ENCODE results near the gene KAZN. TPM values are rescaled to one million over a fixed set of nuclear protein-coding genes. Genes with fewer than 3 reads are reported as not detected.
A peak's percentile ranks its signal among the peaks of the same experiment; 100 is the strongest.
"Not testable (repeated sequence)": the region's sequence is repeated elsewhere in the genome, so short reads cannot be mapped to it uniquely, and the experiment has no call there.

Gene KAZN
- polyA plus RNA-seq, 4 donors = 3.0 to 39.5 (median 4.4) TPM

- Histone ChIP-seq H3K27ac (ENCODE audit: low read depth in 1 of 3, low read length in 2 of 3) (no peak overlapping the region), H3K27me3 (ENCODE audit: control insufficient read depth in 3 of 3, insufficient read depth in 3 of 3, low read length in 3 of 3) (no peaks in the 10 kb centered on the region), H3K9me3 (ENCODE audit: control insufficient read depth in 2 of 2, insufficient read depth in 1 of 2, low read depth in 1 of 2, low read length in 1 of 2) (peaks cover 0 to 13% of the 10 kb centered on the region in 2 donors), H3K4me3 (ENCODE audit: low read depth in 1 of 3, low read length in 3 of 3) (no peak overlapping the region), H3K36me3 (ENCODE audit: control insufficient read depth in 3 of 3, insufficient read depth in 2 of 3, low read depth in 1 of 3, low read length in 3 of 3) (peaks cover 0 to 8% (median 0%) of the 10 kb centered on the region in 3 donors), H3K4me1 (ENCODE audit: control insufficient read depth in 3 of 3, insufficient read depth in 2 of 3, low read depth in 1 of 3, low read length in 2 of 3) (peaks cover 0 to 9% (median 0%) of the 10 kb centered on the region in 3 donors)
- no peak for DNase-seq
- 62 to 91% (median 89%) methylated on average over 2 of the region's 2 CpGs for WGBS, 3 donors
- FAIRE-seq = no peak
Observed at GRCh38 chr1:15134285-15134684, 535.8 kb downstream of the KAZN start.

DNA sequence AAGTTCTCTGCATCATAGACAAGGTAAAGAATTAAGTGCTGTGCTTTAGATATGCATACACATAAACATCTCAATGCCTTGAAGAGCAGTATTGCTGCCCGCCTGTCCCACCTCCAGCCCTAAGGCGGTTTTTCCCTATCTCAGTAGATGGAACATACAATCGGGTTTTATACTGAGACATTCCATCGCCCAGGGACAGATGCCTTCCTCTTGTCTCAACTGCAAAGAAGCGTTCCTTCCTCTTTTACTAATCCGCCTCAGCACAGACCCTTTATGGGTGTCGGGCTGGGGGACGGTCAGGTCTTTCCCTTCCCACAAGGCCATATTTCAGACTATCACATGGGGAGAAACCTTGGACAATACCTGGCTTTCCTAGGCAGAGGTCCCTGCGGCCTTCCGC is 537.1 kb downstream of the KAZN start:
- 76 to 86% (median 81%) methylated on average over 9 to 10 of the region's 10 CpGs for WGBS, 3 donors
- not testable (repeated sequence) for H3K4me3 ChIP-seq (ENCODE audit: low read depth in 1 of 3, low read length in 3 of 3); H3K9me3 ChIP-seq (ENCODE audit: control insufficient read depth in 2 of 2, insufficient read depth in 1 of 2, low read depth in 1 of 2, low read length in 1 of 2); H3K27ac ChIP-seq (ENCODE audit: low read depth in 1 of 3, low read length in 2 of 3); DNase-seq; H3K27me3 ChIP-seq (ENCODE audit: control insufficient read depth in 3 of 3, insufficient read depth in 3 of 3, low read length in 3 of 3); FAIRE-seq; H3K36me3 ChIP-seq (ENCODE audit: control insufficient read depth in 3 of 3, insufficient read depth in 2 of 3, low read depth in 1 of 3, low read length in 3 of 3)
- peaks cover 0 to 22% (median 0%) of the 10 kb centered on the region in 3 donors for H3K4me1 ChIP-seq (ENCODE audit: control insufficient read depth in 3 of 3, insufficient read depth in 2 of 3, low read depth in 1 of 3, low read length in 2 of 3)

DNA sequence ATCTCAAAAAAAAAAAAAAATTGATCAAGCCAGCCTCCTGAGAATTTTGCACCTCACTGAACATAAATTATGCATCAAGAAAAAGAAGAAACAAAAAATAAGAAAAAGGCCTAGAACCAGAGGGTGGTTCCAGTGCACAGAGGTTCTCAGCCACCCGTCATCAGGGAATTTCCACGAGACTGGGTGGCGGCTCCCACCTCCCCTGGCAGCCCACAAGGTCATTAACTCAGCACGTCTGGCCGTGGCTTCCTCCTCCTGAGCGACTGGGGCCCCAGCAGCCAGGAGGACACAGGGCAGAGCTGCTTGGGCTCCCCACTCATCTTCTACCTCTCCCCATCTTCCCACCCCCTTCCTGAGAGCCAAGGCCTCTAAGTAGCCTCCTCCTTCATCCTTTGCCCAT is 539.3 kb downstream of the KAZN start:
- Histone ChIP-seq H3K9me3 (ENCODE audit: control insufficient read depth in 2 of 2, insufficient read depth in 1 of 2, low read depth in 1 of 2, low read length in 1 of 2) (no peaks in the 10 kb centered on the region), H3K27ac (ENCODE audit: low read depth in 1 of 3, low read length in 2 of 3) (peak overlapping the region in 1 of 3 donors; percentile 39), H3K27me3 (ENCODE audit: control insufficient read depth in 3 of 3, insufficient read depth in 3 of 3, low read length in 3 of 3) (no peaks in the 10 kb centered on the region), H3K4me3 (ENCODE audit: low read depth in 1 of 3, low read length in 3 of 3) (no peak overlapping the region), H3K4me1 (ENCODE audit: control insufficient read depth in 3 of 3, insufficient read depth in 2 of 3, low read depth in 1 of 3, low read length in 2 of 3) (peaks cover 0 to 24% (median 0%) of the 10 kb centered on the region in 3 donors), H3K36me3 (ENCODE audit: control insufficient read depth in 3 of 3, insufficient read depth in 2 of 3, low read depth in 1 of 3, low read length in 3 of 3) (peaks cover 0 to 8% (median 0%) of the 10 kb centered on the region in 3 donors)
- DNase-seq (peak in 1 of 2 donors; percentile 49), FAIRE-seq (no peak)
- 34 to 47% (median 39%) methylated on average over 6 of the region's 6 CpGs for WGBS, 3 donors

- H3K4me3 ChIP-seq (ENCODE audit: low read depth in 1 of 3, low read length in 3 of 3) = no peak overlapping the region
- H3K9me3 ChIP-seq (ENCODE audit: control insufficient read depth in 2 of 2, insufficient read depth in 1 of 2, low read depth in 1 of 2, low read length in 1 of 2) = no peaks in the 10 kb centered on the region
- WGBS, 3 donors = 39 to 57% (median 55%) methylated on average over 15 of the region's 15 CpGs
- H3K27ac ChIP-seq (ENCODE audit: low read depth in 1 of 3, low read length in 2 of 3) = peak overlapping the region in 1 of 3 donors; percentile 48
- peaks cover 0 to 8% (median 0%) of the 10 kb centered on the region in 3 donors for H3K36me3 ChIP-seq (ENCODE audit: control insufficient read depth in 3 of 3, insufficient read depth in 2 of 3, low read depth in 1 of 3, low read length in 3 of 3)
- peaks cover 0 to 24% (median 0%) of the 10 kb centered on the region in 3 donors for H3K4me1 ChIP-seq (ENCODE audit: control insufficient read depth in 3 of 3, insufficient read depth in 2 of 3, low read depth in 1 of 3, low read length in 2 of 3)
- DNase-seq (peak; percentile 37 to 71), FAIRE-seq (no peak)
- no peaks in the 10 kb centered on the region for H3K27me3 ChIP-seq (ENCODE audit: control insufficient read depth in 3 of 3, insufficient read depth in 3 of 3, low read length in 3 of 3)
Observed at GRCh38 chr1:15139654-15140350, 541.3 kb downstream of the KAZN start.

GRCh38 chr1:15141935-15142539 is 543.6 kb downstream of the KAZN start:
- FAIRE-seq (no peak), DNase-seq (no peak)
- Histone ChIP-seq H3K9me3 (ENCODE audit: control insufficient read depth in 2 of 2, insufficient read depth in 1 of 2, low read depth in 1 of 2, low read length in 1 of 2) (no peaks in the 10 kb centered on the region), H3K36me3 (ENCODE audit: control insufficient read depth in 3 of 3, insufficient read depth in 2 of 3, low read depth in 1 of 3, low read length in 3 of 3) (peaks cover 0 to 13% (median 0%) of the 10 kb centered on the region in 3 donors), H3K27ac (ENCODE audit: low read depth in 1 of 3, low read length in 2 of 3) (no peak overlapping the region), H3K4me3 (ENCODE audit: low read depth in 1 of 3, low read length in 3 of 3) (no peak overlapping the region), H3K27me3 (ENCODE audit: control insufficient read depth in 3 of 3, insufficient read depth in 3 of 3, low read length in 3 of 3) (no peaks in the 10 kb centered on the region), H3K4me1 (ENCODE audit: control insufficient read depth in 3 of 3, insufficient read depth in 2 of 3, low read depth in 1 of 3, low read length in 2 of 3) (peaks cover 0 to 24% (median 0%) of the 10 kb centered on the region in 3 donors)
- 45 to 64% (median 59%) methylated on average over 6 of the region's 6 CpGs for WGBS, 3 donors

DNA sequence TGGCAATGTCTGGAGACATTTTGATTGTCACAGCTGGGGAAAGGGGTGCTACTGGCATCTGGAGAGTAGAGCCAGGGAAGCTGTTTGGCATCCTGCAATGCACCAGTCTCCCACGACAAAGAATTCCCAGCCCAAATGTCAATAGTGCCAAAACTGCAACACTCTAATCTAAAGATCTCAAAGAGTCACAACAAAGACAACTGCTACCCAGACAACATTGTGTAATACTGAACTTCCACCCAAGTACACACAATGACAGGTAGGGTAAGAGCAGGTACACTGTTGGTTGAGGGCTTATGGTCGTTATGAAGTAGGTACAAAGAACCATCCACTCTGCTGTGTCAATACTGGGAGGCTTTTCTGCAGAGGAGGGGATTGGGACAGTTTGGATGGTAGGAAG is 546.8 kb downstream of the KAZN start:
- Histone ChIP-seq H3K4me1 (ENCODE audit: control insufficient read depth in 3 of 3, insufficient read depth in 2 of 3, low read depth in 1 of 3, low read length in 2 of 3) (peaks cover 0 to 7% (median 0%) of the 10 kb centered on the region in 3 donors), H3K27ac (ENCODE audit: low read depth in 1 of 3, low read length in 2 of 3) (no peak overlapping the region), H3K36me3 (ENCODE audit: control insufficient read depth in 3 of 3, insufficient read depth in 2 of 3, low read depth in 1 of 3, low read length in 3 of 3) (peaks cover 0 to 23% (median 0%) of the 10 kb centered on the region in 3 donors), H3K27me3 (ENCODE audit: control insufficient read depth in 3 of 3, insufficient read depth in 3 of 3, low read length in 3 of 3) (no peaks in the 10 kb centered on the region), H3K4me3 (ENCODE audit: low read depth in 1 of 3, low read length in 3 of 3) (no peak overlapping the region), H3K9me3 (ENCODE audit: control insufficient read depth in 2 of 2, insufficient read depth in 1 of 2, low read depth in 1 of 2, low read length in 1 of 2) (peaks cover 0 to under 1% of the 10 kb centered on the region in 2 donors)
- no peak for FAIRE-seq
- WGBS, 3 donors = 54 to 69% (median 55%) methylated on average over 2 of the region's 2 CpGs
- peak in 1 of 2 donors; percentile 47 for DNase-seq

DNA sequence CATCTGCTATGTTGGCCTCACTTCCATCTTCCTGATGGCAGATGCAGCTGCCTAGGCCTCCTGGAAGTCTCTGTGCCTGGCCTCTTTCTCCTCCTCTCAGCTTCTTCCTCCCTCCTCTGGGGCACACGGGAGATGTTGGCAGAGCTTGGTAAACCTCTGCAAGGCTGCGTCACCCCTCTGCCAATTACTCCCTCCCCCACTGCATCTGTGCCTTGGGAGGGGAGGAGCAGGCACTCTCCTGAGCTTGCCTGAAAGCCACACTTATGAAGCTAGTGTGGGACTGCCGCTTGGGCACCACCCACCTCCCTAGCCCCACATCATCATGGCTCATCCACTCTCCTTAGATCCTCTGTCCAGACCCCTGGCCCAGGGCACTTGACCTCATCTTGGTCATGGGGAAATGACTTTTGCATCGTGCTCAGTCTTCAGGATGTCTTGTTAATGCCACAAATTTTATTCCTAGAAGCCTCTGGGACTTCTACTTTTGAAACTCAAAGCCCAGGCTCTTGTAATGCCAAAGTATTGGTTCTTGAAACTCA is 547.7 kb downstream of the KAZN start:
- Histone ChIP-seq H3K27ac (ENCODE audit: low read depth in 1 of 3, low read length in 2 of 3) (no peak overlapping the region), H3K9me3 (ENCODE audit: control insufficient read depth in 2 of 2, insufficient read depth in 1 of 2, low read depth in 1 of 2, low read length in 1 of 2) (peaks cover 0 to 5% of the 10 kb centered on the region in 2 donors), H3K36me3 (ENCODE audit: control insufficient read depth in 3 of 3, insufficient read depth in 2 of 3, low read depth in 1 of 3, low read length in 3 of 3) (peaks cover 0 to 23% (median 0%) of the 10 kb centered on the region in 3 donors), H3K4me1 (ENCODE audit: control insufficient read depth in 3 of 3, insufficient read depth in 2 of 3, low read depth in 1 of 3, low read length in 2 of 3) (peaks cover 0 to 11% (median 0%) of the 10 kb centered on the region in 3 donors), H3K27me3 (ENCODE audit: control insufficient read depth in 3 of 3, insufficient read depth in 3 of 3, low read length in 3 of 3) (no peaks in the 10 kb centered on the region), H3K4me3 (ENCODE audit: low read depth in 1 of 3, low read length in 3 of 3) (no peak overlapping the region)
- 65 to 80% (median 71%) methylated on average over 4 of the region's 4 CpGs for WGBS, 3 donors
- DNase-seq = no peak
- FAIRE-seq = no peak

DNA sequence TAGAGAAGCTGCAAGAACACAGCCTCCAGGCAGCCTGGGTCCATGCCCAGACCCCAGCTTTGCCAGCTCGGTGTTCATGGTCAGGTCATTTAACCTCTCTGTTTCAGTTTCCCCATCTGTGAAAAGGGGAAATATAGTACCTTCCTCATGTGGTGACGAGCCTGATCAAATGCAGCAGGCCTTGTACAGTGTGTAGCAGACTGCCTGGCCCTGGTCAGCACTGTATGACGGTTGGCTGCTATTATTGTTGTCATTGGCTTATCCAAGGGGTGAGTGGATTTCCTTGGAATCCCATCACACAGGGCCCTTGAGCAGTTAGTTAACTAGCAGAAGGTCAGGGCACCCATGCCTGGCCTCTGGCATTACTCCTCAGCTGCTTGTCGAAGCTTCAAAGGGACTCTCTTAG is 548.5 kb downstream of the KAZN start:
- FAIRE-seq = no peak
- H3K27me3 ChIP-seq (ENCODE audit: control insufficient read depth in 3 of 3, insufficient read depth in 3 of 3, low read length in 3 of 3) = no peaks in the 10 kb centered on the region
- H3K4me1 ChIP-seq (ENCODE audit: control insufficient read depth in 3 of 3, insufficient read depth in 2 of 3, low read depth in 1 of 3, low read length in 2 of 3) = peaks cover 0 to 18% (median 0%) of the 10 kb centered on the region in 3 donors

More for the DNA sequence above, 548.5 kb downstream of the KAZN start:
- Histone ChIP-seq H3K4me3 (ENCODE audit: low read depth in 1 of 3, low read length in 3 of 3) (no peak overlapping the region), H3K27ac (ENCODE audit: low read depth in 1 of 3, low read length in 2 of 3) (no peak overlapping the region), H3K36me3 (ENCODE audit: control insufficient read depth in 3 of 3, insufficient read depth in 2 of 3, low read depth in 1 of 3, low read length in 3 of 3) (peaks cover 0 to 20% (median 0%) of the 10 kb centered on the region in 3 donors), H3K9me3 (ENCODE audit: control insufficient read depth in 2 of 2, insufficient read depth in 1 of 2, low read depth in 1 of 2, low read length in 1 of 2) (peaks cover 0 to 5% of the 10 kb centered on the region in 2 donors)
- WGBS, 3 donors = 71 to 84% (median 73%) methylated on average over 4 of the region's 4 CpGs
- no peak for DNase-seq

Data from small intestine (tissue), 7 donors.